ENCODE results near the gene LRRC59. TPM values are rescaled to one million over a fixed set of nuclear protein-coding genes. Genes with fewer than 3 reads are reported as not detected.

LRRC59 gene
- total and polyA plus RNA-seq, 2 of the 4 experiments (the other 2 are of a cell fraction): 139 to 233 TPM

DNA sequence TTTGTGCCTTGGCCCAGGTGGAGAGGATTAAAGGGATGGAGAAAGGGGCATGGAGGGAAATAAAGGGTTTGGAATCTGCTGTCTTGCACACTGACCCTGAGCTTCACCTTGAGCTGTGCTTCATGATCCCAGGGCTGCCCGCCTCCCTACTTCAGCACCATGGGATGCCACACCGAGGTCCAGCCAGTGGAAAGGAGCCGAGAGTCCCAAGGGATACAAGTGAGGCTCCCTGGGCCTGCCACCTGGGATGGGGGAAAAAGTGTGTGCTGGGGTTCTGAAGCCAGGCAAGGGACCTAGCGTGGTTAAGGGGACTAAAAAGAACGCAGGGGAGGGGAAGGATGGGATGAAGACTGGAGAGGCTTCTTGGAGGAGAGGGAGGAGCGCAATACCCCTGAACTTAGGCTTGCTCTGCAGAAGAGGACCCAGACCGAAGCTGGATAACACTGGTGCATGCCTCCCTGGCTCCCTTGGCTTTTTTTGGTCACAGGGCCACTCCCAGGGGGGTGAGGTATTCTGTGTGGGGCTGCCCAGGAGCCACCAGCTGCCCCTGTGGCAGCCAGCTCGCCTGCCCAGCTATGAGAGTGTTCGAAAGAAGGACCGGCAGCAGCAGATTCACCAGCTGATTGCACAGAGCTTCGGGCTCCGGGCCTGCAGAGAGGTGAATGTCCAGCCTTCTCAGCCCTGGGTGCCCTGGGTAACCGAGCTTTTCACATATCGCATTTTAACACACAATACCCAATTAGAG is 31.5 kb downstream of the LRRC59 start:
- 100% methylated on average over 2 of the region's 14 CpGs; no CpG with 5 or more reads in 1 of the 2 experiments for WGBS, 2 experiments (ENCODE audit: extremely low coverage in 2 of 2, insufficient read length in 1 of 2)
- peaks cover 22% of the 10 kb centered on the region; the same call in 1 of the 2 replicates for H4K20me1 ChIP-seq (ENCODE audit: insufficient read depth, low read length)
- no peak overlapping the region for H3K9ac ChIP-seq (ENCODE audit: low read depth, low read length)
- H2AFZ ChIP-seq (replicated peaks; ENCODE audit: low read length, poor library complexity): no peak overlapping the region
- no peaks in the 10 kb centered on the region for H3K9me3 ChIP-seq (ENCODE audit: control insufficient read depth, insufficient read depth, low read length)
- dilution Hi-C loops (cut with HindIII; ENCODE audit: low sequenced_read_pairs, unreplicated experiment): no loop called here
- H3K36me3 ChIP-seq (ENCODE audit: control insufficient read depth, insufficient read depth, low read length): peaks cover 47% of the 10 kb centered on the region
- H2AK9ac ChIP-seq (replicated peaks; ENCODE audit: low read depth, low read length, poor library complexity): no peak overlapping the region
- H3K14ac ChIP-seq (replicated peaks; ENCODE audit: low read depth, low read length): no peak overlapping the region
- no peak overlapping the region for H3K27ac ChIP-seq (ENCODE audit: insufficient read depth, low read length)
- no peak overlapping the region for H2BK120ac ChIP-seq (ENCODE audit: low read depth, low read length)
- ATAC-seq (ENCODE audit: low read depth) (no peak), DNase-seq (no peak)
- no peak overlapping the region for H3K23ac ChIP-seq (ENCODE audit: low read depth, low read length)
- H2AK5ac ChIP-seq (ENCODE audit: low read depth, low read length): no peak overlapping the region
- peaks cover 13 to 43% of the 10 kb centered on the region in 2 experiments for H3K79me1 ChIP-seq (ENCODE audit: low read depth in 1 of 2, low read length in 2 of 2)
- H4K5ac ChIP-seq (ENCODE audit: low read depth, low read length): no peak overlapping the region
- H3K27me3 ChIP-seq (ENCODE audit: control insufficient read depth, insufficient read depth, low read length): no peaks in the 10 kb centered on the region
- no peak overlapping the region for H3K18ac ChIP-seq (ENCODE audit: low read depth, low read length)
- no peak overlapping the region for H2BK5ac ChIP-seq (ENCODE audit: low read depth, low read length, poor library complexity, severe bottlenecking)
- ChIA-PET POLR2A (ENCODE audit: unreplicated experiment) (no interaction called here), CTCF (no interaction called here)
- H3K9me1 ChIP-seq (ENCODE audit: insufficient read depth, low read length): peaks cover 13% of the 10 kb centered on the region; the same call in 1 of the 2 replicates
- in situ Hi-C loops (cut with MboI; ENCODE audit: low sequenced_read_pairs): no loop called here
- TF ChIP-seq RAD21 (IDR thresholded peaks at IDR 0.05; ENCODE audit: low read length) (no peak), BHLHE40 (IDR thresholded peaks at IDR 0.05; ENCODE audit: low read depth, low read length) (no peak), CEBPB (IDR thresholded peaks at IDR 0.05; ENCODE audit: low read depth, low read length) (no peak), CHD1 (IDR thresholded peaks at IDR 0.05; ENCODE audit: low read depth, low read length) (no peak), MAZ (IDR thresholded peaks at IDR 0.05; ENCODE audit: borderline replicate concordance, low read depth, low read length) (no peak), SMC3 (IDR thresholded peaks at IDR 0.05; ENCODE audit: low read depth, low read length) (no peak), NFE2L2 (IDR thresholded peaks at IDR 0.05; ENCODE audit: low read depth, low read length) (no peak), RCOR1 (IDR thresholded peaks at IDR 0.05; ENCODE audit: insufficient replicate concordance, low read length) (no peak)
- H2BK15ac ChIP-seq (ENCODE audit: low read depth, low read length): no peak overlapping the region
- no peak overlapping the region for H4K91ac ChIP-seq (ENCODE audit: insufficient read depth, low read depth, low read length)
- intact Hi-C loops (cut with micrococcal nuclease): no loop called here
- no TSS peak for BruUV-seq (replicated peaks)
- H3K4me2 ChIP-seq (ENCODE audit: low read depth, low read length): no peak overlapping the region
- no peak overlapping the region for H4K8ac ChIP-seq (ENCODE audit: low read depth in 2 of 2, low read length in 2 of 2)
- no peak overlapping the region for H3K4ac ChIP-seq (ENCODE audit: low read depth, low read length)
- peaks cover 11% of the 10 kb centered on the region for H3K4me1 ChIP-seq (ENCODE audit: control insufficient read depth, insufficient read depth, low read length)
- H3K56ac ChIP-seq (ENCODE audit: extremely low read depth, insufficient read depth, low read length): no peak overlapping the region
- no peak overlapping the region for H2BK20ac ChIP-seq (ENCODE audit: low read depth, low read length)
- H3K4me3 ChIP-seq (ENCODE audit: insufficient read depth, low read depth, low read length): no peak overlapping the region
